ENCODE results near the gene TIGD3. TPM values are rescaled to one million over a fixed set of nuclear protein-coding genes. Genes with fewer than 3 reads are reported as not detected.

The TIGD3 gene
- total RNA-seq, 1 donor from 2014 or later: 0.43 TPM

- Histone ChIP-seq H3K9me3 (no peaks in the 10 kb centered on the region), H3K27ac (no peak overlapping the region), H3K4me1 (peaks cover 6% of the 10 kb centered on the region), H3K4me3 (no peak overlapping the region), H3K27me3 (no peaks in the 10 kb centered on the region), H3K36me3 (peaks cover 66% of the 10 kb centered on the region)
- intact Hi-C loops (cut with DNase I): no loop called here
- no peak for ATAC-seq
- no peak for TF ChIP-seq CTCF (IDR thresholded peaks at IDR 0.05)
- DNase-seq: no peak
Measured at GRCh38 chr11:65340226-65340625, 14.3 kb upstream of the TIGD3 start.

GRCh38 chr11:65341856-65342255, 12.7 kb upstream of the TIGD3 start:
- Histone ChIP-seq H3K36me3 (peaks cover 82% of the 10 kb centered on the region), H3K27ac (no peak overlapping the region), H3K4me1 (no peaks in the 10 kb centered on the region), H3K27me3 (no peaks in the 10 kb centered on the region), H3K9me3 (no peaks in the 10 kb centered on the region), H3K4me3 (no peak overlapping the region)
- no peak for ATAC-seq
- TF ChIP-seq CTCF (IDR thresholded peaks at IDR 0.05): no peak
- no peak for DNase-seq
- intact Hi-C loops (cut with DNase I): no loop called here

GRCh38 chr11:65351511-65351910, 3.0 kb upstream of the TIGD3 start:
- Histone ChIP-seq H3K4me3 (no peak overlapping the region), H3K9me3 (no peaks in the 10 kb centered on the region), H3K27ac (no peak overlapping the region), H3K36me3 (peaks cover 64% of the 10 kb centered on the region), H3K4me1 (peaks cover 17% of the 10 kb centered on the region), H3K27me3 (peaks cover 6% of the 10 kb centered on the region)
- intact Hi-C loops (cut with DNase I): no loop called here
- DNase-seq (no peak), ATAC-seq (no peak)
- TF ChIP-seq CTCF (IDR thresholded peaks at IDR 0.05): no peak

DNA sequence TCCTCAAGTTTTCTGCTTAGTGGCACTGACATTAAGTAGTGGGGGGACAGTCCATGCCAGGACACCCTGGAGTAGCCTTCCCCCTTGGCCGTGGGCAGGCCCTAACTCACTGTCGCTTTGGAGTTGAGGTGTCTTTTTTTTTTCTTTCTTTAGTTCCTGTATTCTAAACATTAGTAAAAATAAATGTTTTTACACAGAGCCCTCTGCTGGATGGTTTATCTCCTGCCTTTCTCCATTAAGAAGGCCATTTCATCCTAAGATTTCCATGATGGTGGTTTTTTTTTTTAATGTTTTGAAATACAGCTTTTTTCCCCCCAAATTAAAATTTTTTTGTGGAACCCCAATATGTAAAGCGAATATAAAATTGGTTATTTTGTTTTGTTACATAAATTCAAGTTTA, 1.8 kb upstream of the TIGD3 start:
- peaks cover 8% of the 10 kb centered on the region for H3K27me3 ChIP-seq
- H3K4me3 ChIP-seq: no peak overlapping the region
- ATAC-seq: no peak
- peaks cover 52% of the 10 kb centered on the region for H3K36me3 ChIP-seq
- no peaks in the 10 kb centered on the region for H3K9me3 ChIP-seq
- TF ChIP-seq CTCF (IDR thresholded peaks at IDR 0.05): peak; percentile 31
- peaks cover 17% of the 10 kb centered on the region for H3K4me1 ChIP-seq
- intact Hi-C loops (cut with DNase I): no loop called here
- no peak for DNase-seq
- no peak overlapping the region for H3K27ac ChIP-seq

GRCh38 chr11:65353376-65353775, 1.2 kb upstream of the TIGD3 start:
- intact Hi-C loops (cut with DNase I): no loop called here
- Histone ChIP-seq H3K9me3 (no peaks in the 10 kb centered on the region), H3K4me1 (peaks cover 17% of the 10 kb centered on the region), H3K4me3 (no peak overlapping the region), H3K27ac (no peak overlapping the region), H3K36me3 (peaks cover 46% of the 10 kb centered on the region), H3K27me3 (peaks cover 8% of the 10 kb centered on the region)
- no peak for DNase-seq
- ATAC-seq: no peak
- no peak for TF ChIP-seq CTCF (IDR thresholded peaks at IDR 0.05)

DNA sequence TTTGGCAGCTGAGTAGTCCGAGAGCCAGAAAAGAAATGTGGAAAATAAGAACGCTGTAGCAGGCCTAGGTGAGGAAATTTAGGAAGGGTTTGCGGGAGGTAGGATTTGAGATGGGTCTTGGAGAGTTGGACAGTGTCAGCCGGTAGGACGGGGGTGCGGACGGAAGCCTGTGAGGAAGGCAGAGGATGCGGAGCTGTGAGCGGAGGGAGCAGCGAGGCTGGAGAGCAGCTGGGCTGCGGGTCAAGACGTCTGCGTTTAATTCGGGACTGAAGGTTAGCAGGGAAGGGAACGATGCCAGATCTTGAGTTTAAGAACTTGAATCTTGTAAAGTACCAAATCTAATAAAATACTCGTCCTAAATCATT, 669 bp upstream of the TIGD3 start:
- peak overlapping the region; percentile 58 for H3K4me3 ChIP-seq
- H3K27me3 ChIP-seq: peaks cover 8% of the 10 kb centered on the region
- TF ChIP-seq CTCF (IDR thresholded peaks at IDR 0.05): no peak

More for the DNA sequence above, 669 bp upstream of the TIGD3 start:
- Histone ChIP-seq H3K27ac (peak overlapping the region; percentile 15), H3K4me1 (peaks cover 17% of the 10 kb centered on the region), H3K9me3 (no peaks in the 10 kb centered on the region), H3K36me3 (peaks cover 41% of the 10 kb centered on the region)
- intact Hi-C loops (cut with DNase I): no loop called here
- ATAC-seq (no peak), DNase-seq (no peak)

All from upper lobe of right lung (tissue), 1 donor.